Aortic smooth muscle cell (primary cell): Measurements from ENCODE around the gene MSRB2. TPM values are rescaled to one million over a fixed set of nuclear protein-coding genes. Genes with fewer than 3 reads are reported as not detected.

ENCODE experiments used
- total RNA-seq: library from RNA; depleted of rRNA; stranded (reverse); fragments of >200 nt; gene quantifications from 2 replicates; pipeline ENCODE4 v1.2.3, GENCODE V29; 2014

The MSRB2 gene
- total RNA-seq = 14.1 and 15.0 TPM in 2 replicates

DNA sequence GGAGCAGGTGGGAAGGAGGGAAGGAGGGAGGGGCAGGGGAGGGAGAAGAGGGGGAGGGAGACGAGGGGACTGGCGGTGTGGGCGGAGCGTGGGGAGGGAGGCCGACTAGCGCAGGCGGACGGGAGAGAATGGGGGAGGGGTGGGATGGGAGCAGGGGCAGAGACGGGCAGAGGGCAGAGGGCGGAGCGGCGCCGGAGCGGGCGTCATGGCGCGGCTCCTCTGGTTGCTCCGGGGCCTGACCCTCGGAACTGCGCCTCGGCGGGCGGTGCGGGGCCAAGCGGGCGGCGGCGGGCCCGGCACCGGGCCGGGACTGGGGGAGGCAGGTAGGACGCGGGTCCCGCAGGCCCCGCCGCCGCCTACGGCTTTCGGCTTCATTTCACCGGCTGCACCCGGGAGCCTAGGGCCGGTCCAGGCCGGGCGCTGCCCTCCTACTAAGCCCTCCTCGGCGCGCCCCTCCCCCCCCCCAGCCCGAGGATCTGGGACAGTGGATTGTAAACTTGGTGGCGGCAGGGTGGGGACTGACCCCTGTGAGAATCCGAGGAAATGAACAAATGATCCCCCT lies at the start of gene MSRB2:
Gene MSRB2 (plus strand): TSS at position 176 of the 562 bp plus-strand sequence. CDS start 30 bp downstream, at position 206.

Other genes with a start within 250 kb of the MSRB2 start
- gene ARMC3, start 167.5 kb upstream of the MSRB2 start, total RNA-seq = under 0.01 TPM in 1 of 2 replicates, not detected in the other
- gene PTF1A, start 96.7 kb downstream of the MSRB2 start, total RNA-seq = not detected in 2 replicates
- gene C10orf67, start 249.2 kb downstream of the MSRB2 start, total RNA-seq = not detected in 2 replicates